Measurements from ENCODE around the gene C19orf85.

GRCh38 chr19:55455576-55456235 is 8.8 kb downstream of the C19orf85 start:
- TF ChIP-seq CTCF (IDR thresholded peaks at IDR 0.05) = no peak
- no peak for TF ChIP-seq EZH2phosphoT487 (IDR thresholded peaks at IDR 0.05)
